ENCODE results near the gene CLDN22. TPM values are rescaled to one million over a fixed set of nuclear protein-coding genes. Genes with fewer than 3 reads are reported as not detected.

Gene CLDN22
- total and polyA plus RNA-seq, 9 of the 15 experiments (the other 6 are each of a cell fraction or from before 2014, with no cell fraction given) = 0.21 TPM; not detected in 8

DNA sequence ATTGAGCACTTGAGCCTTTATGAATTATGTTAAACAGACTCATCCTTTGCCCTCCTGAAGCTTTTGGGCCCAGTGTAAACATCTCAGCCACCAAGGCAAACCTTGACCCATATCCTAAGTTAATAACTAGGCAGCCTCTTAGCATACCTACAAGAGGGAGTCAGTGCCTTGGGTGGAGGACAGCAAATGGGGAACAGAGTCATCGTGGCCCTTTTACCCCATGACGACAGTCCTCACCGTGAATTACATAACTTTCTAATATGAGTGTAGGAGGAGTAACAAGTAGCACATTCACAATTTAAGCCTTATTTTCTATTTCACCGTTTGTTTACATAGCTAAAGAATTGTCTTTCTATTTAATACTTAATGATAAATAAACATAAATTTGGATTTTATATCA lies 16.8 kb downstream of the CLDN22 start (continued):
- TF ChIP-seq, protein P1, sequence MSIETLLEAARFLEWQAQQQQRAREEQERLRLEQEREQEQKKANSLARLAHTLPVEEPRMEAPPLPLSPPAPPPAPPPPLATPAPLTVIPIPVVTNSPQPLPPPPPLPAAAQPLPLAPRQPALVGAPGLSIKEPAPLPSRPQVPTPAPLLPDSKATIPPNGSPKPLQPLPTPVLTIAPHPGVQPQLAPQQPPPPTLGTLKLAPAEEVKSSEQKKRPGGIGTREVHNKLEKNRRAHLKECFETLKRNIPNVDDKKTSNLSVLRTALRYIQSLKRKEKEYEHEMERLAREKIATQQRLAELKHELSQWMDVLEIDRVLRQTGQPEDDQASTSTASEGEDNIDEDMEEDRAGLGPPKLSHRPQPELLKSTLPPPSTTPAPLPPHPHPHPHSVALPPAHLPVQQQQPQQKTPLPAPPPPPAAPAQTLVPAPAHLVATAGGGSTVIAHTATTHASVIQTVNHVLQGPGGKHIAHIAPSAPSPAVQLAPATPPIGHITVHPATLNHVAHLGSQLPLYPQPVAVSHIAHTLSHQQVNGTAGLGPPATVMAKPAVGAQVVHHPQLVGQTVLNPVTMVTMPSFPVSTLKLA (conservative IDR thresholded peaks at IDR 0.05) = no peak
- TF ChIP-seq SNRNP70 (optimal IDR thresholded peaks at IDR 0.05; ENCODE audit: low read depth, low read length) = no peak
- no peak for TF ChIP-seq BMI1 (IDR thresholded peaks at IDR 0.05; ENCODE audit: low read length)
- TF ChIP-seq PCBP2 (IDR thresholded peaks at IDR 0.05; ENCODE audit: low read depth, low read length, poor library complexity, severe bottlenecking) = no peak
- TF ChIP-seq, protein P2, sequence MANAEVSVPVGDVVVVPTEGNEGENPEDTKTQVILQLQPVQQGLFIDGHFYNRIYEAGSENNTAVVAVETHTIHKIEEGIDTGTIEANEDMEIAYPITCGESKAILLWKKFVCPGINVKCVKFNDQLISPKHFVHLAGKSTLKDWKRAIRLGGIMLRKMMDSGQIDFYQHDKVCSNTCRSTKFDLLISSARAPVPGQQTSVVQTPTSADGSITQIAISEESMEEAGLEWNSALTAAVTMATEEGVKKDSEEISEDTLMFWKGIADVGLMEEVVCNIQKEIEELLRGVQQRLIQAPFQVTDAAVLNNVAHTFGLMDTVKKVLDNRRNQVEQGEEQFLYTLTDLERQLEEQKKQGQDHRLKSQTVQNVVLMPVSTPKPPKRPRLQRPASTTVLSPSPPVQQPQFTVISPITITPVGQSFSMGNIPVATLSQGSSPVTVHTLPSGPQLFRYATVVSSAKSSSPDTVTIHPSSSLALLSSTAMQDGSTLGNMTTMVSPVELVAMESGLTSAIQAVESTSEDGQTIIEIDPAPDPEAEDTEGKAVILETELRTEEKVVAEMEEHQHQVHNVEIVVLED (CRISPR knock-in tag; IDR thresholded peaks at IDR 0.05) = no peak
- no peak for TF ChIP-seq CC2D1A (IDR thresholded peaks at IDR 0.05)
- no peak for TF ChIP-seq MTA2 (IDR thresholded peaks at IDR 0.05; ENCODE audit: low read depth)
- no peak for TF ChIP-seq CEBPB (tag; IDR thresholded peaks at IDR 0.05)
- no peak for TF ChIP-seq RBM34 (IDR thresholded peaks at IDR 0.05; ENCODE audit: borderline replicate concordance, insufficient read depth, low read length)

DNA sequence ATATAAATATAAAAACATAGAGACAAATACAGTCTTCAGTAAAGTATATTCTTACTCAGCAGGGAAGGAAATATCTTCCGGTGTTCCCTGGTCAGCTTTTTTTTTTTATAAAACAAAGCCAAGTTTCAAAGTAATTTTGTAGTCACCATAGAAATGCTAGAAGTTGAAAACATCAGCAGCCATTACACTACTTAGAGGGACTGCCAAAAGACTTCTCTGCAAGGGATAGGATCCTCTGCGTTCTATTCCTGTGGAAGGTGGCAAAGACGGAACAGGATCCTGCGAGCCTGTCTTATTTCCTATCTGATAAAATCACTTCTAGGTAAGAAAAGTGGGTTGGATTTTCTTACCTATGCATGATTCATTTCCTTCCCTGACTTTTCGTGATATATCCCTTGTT lies 19.4 kb downstream of the CLDN22 start:
- Histone ChIP-seq H3K27me3 (ENCODE audit: control insufficient read depth in 2 of 2, insufficient read depth in 2 of 2, low read length in 2 of 2) (no peaks in the 10 kb centered on the region), H3K4me1 (replicated peaks in 1 of 2; ENCODE audit: control insufficient read depth in 2 of 2, insufficient read depth in 2 of 2, low read length in 2 of 2) (no peaks in the 10 kb centered on the region), H3K9me1 (ENCODE audit: control insufficient read depth, insufficient read depth, low read length) (no peaks in the 10 kb centered on the region), H4K20me1 (replicated peaks; ENCODE audit: control insufficient read depth, insufficient read depth, low read length) (no peaks in the 10 kb centered on the region), H3K9me3 (replicated peaks; ENCODE audit: control insufficient read depth, insufficient read depth, low read depth, low read length) (no peaks in the 10 kb centered on the region), H3K9ac (ENCODE audit: insufficient read depth in 1 of 2, low read depth in 2 of 2, low read length in 2 of 2) (no peak overlapping the region), H3K36me3 (ENCODE audit: control insufficient read depth, insufficient read depth, low read length) (peaks cover 6% of the 10 kb centered on the region; the same call in 1 of the 3 replicates), H3K4me3 (no peak overlapping the region), H3K79me2 (ENCODE audit: control insufficient read depth, insufficient read depth, low read length) (no peaks in the 10 kb centered on the region), H2AFZ (ENCODE audit: low read depth, low read length) (no peak overlapping the region), H3K4me2 (ENCODE audit: insufficient read depth, low read length) (no peak overlapping the region), H3K27ac (ENCODE audit: extremely low read depth, low read depth, low read length) (no peak overlapping the region)
- no peak for FAIRE-seq
- no peak for TF ChIP-seq PYGO2 (tag; IDR thresholded peaks at IDR 0.05)
- BruUV-seq (replicated peaks) = no TSS peak
- intact Hi-C loops (cut with micrococcal nuclease) = no loop called here
- DNase-seq (ENCODE audit: extremely low read depth in 1 of 4, low spot score in 3 of 4) = no peak
- no peak for ATAC-seq
- in situ Hi-C loops (cut with MboI) = no loop called here
- WGBS (ENCODE audit: insufficient coverage, low coverage, missing lambda C conversion rate) = 77% methylated on average over 5 of the region's 5 CpGs
- ChIA-PET POLR2A (no interaction called here), CTCF (ENCODE audit: low intra/inter-chr PET ratio) (no interaction called here)

Measured in K562 (cell line).